ENCODE measurements around the gene FAM174C.

DNA sequence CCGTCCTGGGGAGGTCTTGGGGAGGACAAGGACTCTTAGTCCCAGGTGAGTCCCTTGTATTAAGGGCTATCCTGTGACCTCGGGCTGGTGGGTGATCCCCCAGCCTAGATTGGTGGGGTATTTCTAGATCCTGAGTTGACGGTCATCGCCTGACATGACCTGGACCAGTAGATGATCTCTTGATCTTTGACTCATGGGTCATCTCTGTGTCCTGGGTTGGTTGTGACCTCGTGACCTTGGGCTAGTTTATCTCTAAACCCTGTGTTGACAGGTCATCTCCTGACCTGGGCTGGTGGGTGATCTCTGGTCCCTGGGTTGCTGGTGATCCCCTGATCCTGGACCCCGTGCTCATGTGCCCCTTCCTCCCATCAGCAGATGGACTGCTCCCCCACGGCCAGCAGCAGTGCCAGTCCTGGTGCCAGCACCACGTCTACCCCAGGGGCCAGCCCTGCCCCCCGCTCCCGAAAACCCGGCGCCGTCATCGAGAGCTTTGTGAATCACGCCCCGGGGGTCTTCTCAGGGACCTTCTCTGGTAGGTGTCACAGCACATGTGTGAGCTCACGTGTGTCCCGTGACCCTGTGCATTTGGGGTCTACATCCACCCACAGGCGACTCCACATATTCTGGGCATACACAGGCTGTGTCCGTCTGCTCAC lies 20.7 kb upstream of the FAM174C start:
- TF ChIP-seq, protein P1, sequence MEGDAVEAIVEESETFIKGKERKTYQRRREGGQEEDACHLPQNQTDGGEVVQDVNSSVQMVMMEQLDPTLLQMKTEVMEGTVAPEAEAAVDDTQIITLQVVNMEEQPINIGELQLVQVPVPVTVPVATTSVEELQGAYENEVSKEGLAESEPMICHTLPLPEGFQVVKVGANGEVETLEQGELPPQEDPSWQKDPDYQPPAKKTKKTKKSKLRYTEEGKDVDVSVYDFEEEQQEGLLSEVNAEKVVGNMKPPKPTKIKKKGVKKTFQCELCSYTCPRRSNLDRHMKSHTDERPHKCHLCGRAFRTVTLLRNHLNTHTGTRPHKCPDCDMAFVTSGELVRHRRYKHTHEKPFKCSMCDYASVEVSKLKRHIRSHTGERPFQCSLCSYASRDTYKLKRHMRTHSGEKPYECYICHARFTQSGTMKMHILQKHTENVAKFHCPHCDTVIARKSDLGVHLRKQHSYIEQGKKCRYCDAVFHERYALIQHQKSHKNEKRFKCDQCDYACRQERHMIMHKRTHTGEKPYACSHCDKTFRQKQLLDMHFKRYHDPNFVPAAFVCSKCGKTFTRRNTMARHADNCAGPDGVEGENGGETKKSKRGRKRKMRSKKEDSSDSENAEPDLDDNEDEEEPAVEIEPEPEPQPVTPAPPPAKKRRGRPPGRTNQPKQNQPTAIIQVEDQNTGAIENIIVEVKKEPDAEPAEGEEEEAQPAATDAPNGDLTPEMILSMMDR (IDR thresholded peaks at IDR 0.05): no peak
- no peak for TF ChIP-seq POLR2A (IDR thresholded peaks at IDR 0.05)
